ENCODE results near the gene DEPDC1B. TPM values are rescaled to one million over a fixed set of nuclear protein-coding genes. Genes with fewer than 3 reads are reported as not detected.

DEPDC1B gene
- total RNA-seq, 1 experiment from 2014 or later = 63.1 TPM

GRCh38 chr5:60639544-60639943, 60.4 kb downstream of the DEPDC1B start:
- H3K4me1 Mint-ChIP-seq (ENCODE audit: low read depth, unreplicated experiment) = peaks cover 7% of the 10 kb centered on the region
- H3K27me3 Mint-ChIP-seq (ENCODE audit: unreplicated experiment) = no peaks in the 10 kb centered on the region
- no peak overlapping the region for H3K4me3 Mint-ChIP-seq (ENCODE audit: low read depth, unreplicated experiment)
- CTCF ChIA-PET = no interaction called here
- TF ChIP-seq CTCF (IDR thresholded peaks at IDR 0.05; ENCODE audit: unreplicated experiment) = no peak
- H3K9me3 Mint-ChIP-seq (ENCODE audit: low read depth, unreplicated experiment) = no peaks in the 10 kb centered on the region
- intact Hi-C loops (cut with micrococcal nuclease; ENCODE audit: unreplicated experiment) = no loop called here
- H3K36me3 Mint-ChIP-seq (ENCODE audit: insufficient read depth, unreplicated experiment) = peaks cover 22% of the 10 kb centered on the region
- BruUV-seq (replicated peaks) = no TSS peak
- DNase-seq = no peak
- no peak overlapping the region for H3K27ac Mint-ChIP-seq (ENCODE audit: unreplicated experiment)

DNA sequence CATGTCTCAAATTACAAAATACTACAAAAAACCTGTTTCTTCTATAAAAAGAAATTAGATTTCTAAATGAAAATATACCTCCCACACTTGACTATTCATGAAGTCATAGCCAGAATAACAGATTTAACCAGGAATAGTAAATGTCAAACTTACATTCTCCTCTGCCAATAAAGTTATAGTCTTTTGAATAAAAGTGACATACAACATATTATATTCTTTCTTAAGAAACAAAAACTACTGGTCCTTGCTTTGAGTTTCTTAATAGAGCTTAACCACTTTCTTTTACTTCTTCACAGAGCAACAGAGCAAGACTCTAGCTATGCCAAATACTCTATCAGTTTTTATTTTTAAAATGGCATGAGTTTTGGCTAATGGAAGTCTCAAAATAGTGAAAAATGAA, 61.7 kb downstream of the DEPDC1B start:
- Mint-ChIP-seq H3K27ac (ENCODE audit: unreplicated experiment) (no peak overlapping the region), H3K36me3 (ENCODE audit: insufficient read depth, unreplicated experiment) (peaks cover 14% of the 10 kb centered on the region), H3K9me3 (ENCODE audit: low read depth, unreplicated experiment) (no peaks in the 10 kb centered on the region), H3K27me3 (ENCODE audit: unreplicated experiment) (no peaks in the 10 kb centered on the region), H3K4me1 (ENCODE audit: low read depth, unreplicated experiment) (no peaks in the 10 kb centered on the region), H3K4me3 (ENCODE audit: low read depth, unreplicated experiment) (no peak overlapping the region)
- DNase-seq = no peak
- intact Hi-C loops (cut with micrococcal nuclease; ENCODE audit: unreplicated experiment) = no loop called here
- no TSS peak for BruUV-seq (replicated peaks)
- CTCF ChIA-PET = interaction anchor here (0.8 kb wide), 1 partner anchor 11 kb away, joined by 3 read pairs; no protein-coding TSS in a partner anchor
- no peak for TF ChIP-seq CTCF (IDR thresholded peaks at IDR 0.05; ENCODE audit: unreplicated experiment)

DNA sequence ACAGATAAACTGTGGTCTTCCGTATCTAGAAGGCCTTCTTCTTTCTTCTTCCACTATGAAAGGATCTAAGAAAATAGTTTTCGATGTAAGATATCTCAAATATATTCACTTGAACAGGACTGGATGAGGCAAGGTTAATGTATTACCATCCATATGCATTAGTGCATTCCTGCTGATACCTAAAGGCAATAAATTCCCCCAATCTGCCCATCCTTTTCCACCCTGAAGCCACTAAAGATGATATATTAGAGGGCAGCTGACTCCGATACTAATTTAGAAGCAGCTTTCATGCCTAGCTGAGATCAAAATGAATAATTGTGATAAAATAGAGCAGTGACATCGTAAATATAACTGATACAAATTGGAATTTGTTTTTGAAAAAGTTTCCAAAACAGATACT, 63.3 kb downstream of the DEPDC1B start:
- CTCF ChIA-PET = no interaction called here
- BruUV-seq (replicated peaks) = no TSS peak
- intact Hi-C loops (cut with micrococcal nuclease; ENCODE audit: unreplicated experiment) = no loop called here
- no peak for TF ChIP-seq CTCF (IDR thresholded peaks at IDR 0.05; ENCODE audit: unreplicated experiment)
- H3K4me1 Mint-ChIP-seq (ENCODE audit: low read depth, unreplicated experiment) = no peaks in the 10 kb centered on the region
- H3K4me3 Mint-ChIP-seq (ENCODE audit: low read depth, unreplicated experiment) = no peak overlapping the region
- DNase-seq = no peak
- no peaks in the 10 kb centered on the region for H3K9me3 Mint-ChIP-seq (ENCODE audit: low read depth, unreplicated experiment)
- H3K27ac Mint-ChIP-seq (ENCODE audit: unreplicated experiment) = no peak overlapping the region
- no peaks in the 10 kb centered on the region for H3K27me3 Mint-ChIP-seq (ENCODE audit: unreplicated experiment)
- peaks cover 13% of the 10 kb centered on the region for H3K36me3 Mint-ChIP-seq (ENCODE audit: insufficient read depth, unreplicated experiment)

DNA sequence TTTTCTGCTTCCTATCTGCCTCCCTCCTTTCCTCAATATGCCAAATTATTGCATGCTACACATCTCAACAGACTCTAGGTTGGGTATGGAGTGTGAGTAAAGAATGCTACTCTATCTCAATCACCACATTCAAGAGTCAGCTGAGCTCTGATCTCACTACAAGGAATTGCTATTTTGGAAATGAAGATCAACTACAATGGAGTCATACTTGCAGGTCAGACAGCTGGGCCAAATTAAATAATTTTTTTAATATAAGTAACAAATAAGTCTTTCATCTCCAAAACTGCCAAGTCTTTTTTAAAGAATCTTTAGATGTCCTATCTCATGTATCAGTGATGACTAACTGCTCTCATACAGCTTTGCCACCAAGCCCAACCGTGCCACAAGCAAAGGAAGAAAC, 64.0 kb downstream of the DEPDC1B start:
- CTCF ChIA-PET = no interaction called here
- H3K9me3 Mint-ChIP-seq (ENCODE audit: low read depth, unreplicated experiment) = no peaks in the 10 kb centered on the region
- DNase-seq = no peak
- no TSS peak for BruUV-seq (replicated peaks)
- TF ChIP-seq CTCF (IDR thresholded peaks at IDR 0.05; ENCODE audit: unreplicated experiment) = no peak
- H3K27ac Mint-ChIP-seq (ENCODE audit: unreplicated experiment) = no peak overlapping the region
- H3K27me3 Mint-ChIP-seq (ENCODE audit: unreplicated experiment) = no peaks in the 10 kb centered on the region
- no peak overlapping the region for H3K4me3 Mint-ChIP-seq (ENCODE audit: low read depth, unreplicated experiment)
- peaks cover 9% of the 10 kb centered on the region for H3K36me3 Mint-ChIP-seq (ENCODE audit: insufficient read depth, unreplicated experiment)
- intact Hi-C loops (cut with micrococcal nuclease; ENCODE audit: unreplicated experiment) = no loop called here
- H3K4me1 Mint-ChIP-seq (ENCODE audit: low read depth, unreplicated experiment) = no peaks in the 10 kb centered on the region
